Large intestine (tissue), 3 donors: ENCODE measurements around the gene EVA1C. TPM values are rescaled to one million over a fixed set of nuclear protein-coding genes. Genes with fewer than 3 reads are reported as not detected.
"Not testable (repeated sequence)": the region's sequence is repeated elsewhere in the genome, so short reads cannot be mapped to it uniquely, and the experiment has no call there.

Experiments
- DNase-seq, 2 donors: peaks; one replicate each; pipeline versions ENCODE4 v3.0.0 to v3.0.0-alpha.2; 2013
- H3K27ac ChIP-seq: one replicate; pipeline ENCODE4 v1.5.1; 2013; ENCODE audit warnings: low read length
- H3K27me3 ChIP-seq: 2 replicates; pipeline ENCODE4 v1.6.1; 2013; ENCODE audit warnings: low read length; ENCODE audit not compliant: control insufficient read depth, insufficient read depth
- H3K36me3 ChIP-seq: 2 replicates; pipeline ENCODE4 v1.6.1; 2013; ENCODE audit warnings: low read length; ENCODE audit not compliant: control insufficient read depth, insufficient read depth
- H3K4me1 ChIP-seq: one replicate; pipeline ENCODE4 v1.6.1; 2013; ENCODE audit warnings: low read length; ENCODE audit not compliant: control insufficient read depth, insufficient read depth
- H3K4me3 ChIP-seq: one replicate; pipeline ENCODE4 v1.5.1; 2013; ENCODE audit warnings: low read length
- H3K9me3 ChIP-seq: one replicate; pipeline ENCODE4 v1.6.1; 2013; ENCODE audit warnings: mild to moderate bottlenecking, low read depth, low read length, moderate library complexity; ENCODE audit not compliant: control insufficient read depth
- WGBS: methylation state at CpG from one replicate; pipeline ENCODE4 v1.1.5; 2013; ENCODE audit warnings: low lambda C conversion rate; ENCODE audit not compliant: insufficient coverage; 5-methylcytosine and 5-hydroxymethylcytosine counted together
- polyA plus RNA-seq: library from polyadenylated mRNA; unstranded; fragments of 120-200 nt; gene quantifications from one replicate; pipeline ENCODE4 v1.2.1, GENCODE V29; 2013

EVA1C gene
- polyA plus RNA-seq, 1 donor, result 2.0 TPM

- Histone ChIP-seq H3K4me1 (no peaks in the 10 kb centered on the region), H3K4me3 (no peak overlapping the region), H3K27me3 (peaks cover 2% of the 10 kb centered on the region), H3K36me3 (peaks cover 8% of the 10 kb centered on the region), H3K27ac (no peak overlapping the region), H3K9me3 (no peaks in the 10 kb centered on the region)
- WGBS, result no CpG with 5 or more reads among the region's 5 CpGs
- no peak for DNase-seq
Measured at GRCh38 chr21:32389337-32390015, 23.0 kb upstream of the EVA1C start.

- H3K27ac ChIP-seq, H3K27me3 ChIP-seq, H3K36me3 ChIP-seq, H3K4me1 ChIP-seq, DNase-seq, H3K9me3 ChIP-seq, H3K4me3 ChIP-seq: not testable (repeated sequence)
- no CpG with 5 or more reads among the region's 11 CpGs for WGBS
Measured at GRCh38 chr21:32390537-32391224, 21.8 kb upstream of the EVA1C start.

- peak overlapping the region; percentile 88 for H3K4me3 ChIP-seq
- no peak overlapping the region for H3K27ac ChIP-seq
- WGBS, result 75% methylated on average over 1 of the region's 4 CpGs
- peaks cover 5% of the 10 kb centered on the region for H3K27me3 ChIP-seq
- H3K9me3 ChIP-seq, result no peaks in the 10 kb centered on the region
- DNase-seq, result no peak
- H3K36me3 ChIP-seq, result peaks cover 2% of the 10 kb centered on the region
- H3K4me1 ChIP-seq, result no peaks in the 10 kb centered on the region
Measured at GRCh38 chr21:32391755-32392154, 20.8 kb upstream of the EVA1C start.

- DNase-seq, result no peak
- peaks cover 2% of the 10 kb centered on the region for H3K36me3 ChIP-seq
- H3K27ac ChIP-seq, result no peak overlapping the region
- no CpG with 5 or more reads among the region's 32 CpGs for WGBS
- peak overlapping the region; percentile 88 for H3K4me3 ChIP-seq
- peaks cover 5% of the 10 kb centered on the region for H3K27me3 ChIP-seq
- no peaks in the 10 kb centered on the region for H3K4me1 ChIP-seq
- no peaks in the 10 kb centered on the region for H3K9me3 ChIP-seq
Measured at GRCh38 chr21:32392299-32392879, 20.1 kb upstream of the EVA1C start.

GRCh38 chr21:32392880-32393676, 19.4 kb upstream of the EVA1C start, which contains the start of gene URB1:
TSS of gene URB1 (minus strand) at chr21:32393012. CDS start at chr21:32392910, 102 bp downstream.
- DNase-seq, result peak; percentile 86 to 92

GRCh38 chr21:32393677-32394001, 18.9 kb upstream of the EVA1C start:
- peak overlapping the region; percentile 92 for H3K27ac ChIP-seq
- no peaks in the 10 kb centered on the region for H3K9me3 ChIP-seq
- peaks cover 2% of the 10 kb centered on the region for H3K36me3 ChIP-seq
- H3K4me1 ChIP-seq, result no peaks in the 10 kb centered on the region
- H3K27me3 ChIP-seq, result peaks cover 5% of the 10 kb centered on the region
- no peak for DNase-seq
- H3K4me3 ChIP-seq, result peak overlapping the region; percentile 88
- WGBS, result 93% methylated on average over 3 of the region's 9 CpGs

More at GRCh38 chr21:32392880-32393676, 19.4 kb upstream of the EVA1C start, which contains the start of gene URB1:
- Histone ChIP-seq H3K4me3 (peak within 1 kb of the TSS; percentile 88), H3K9me3 (no peaks in the 10 kb centered on the region), H3K27ac (peak within 1 kb of the TSS; percentile 92), H3K36me3 (peaks cover 2% of the 10 kb centered on the region), H3K4me1 (no peaks in the 10 kb centered on the region), H3K27me3 (peaks cover 5% of the 10 kb centered on the region)
- no CpG with 5 or more reads among the region's 59 CpGs for WGBS

GRCh38 chr21:32403201-32403777, 9.2 kb upstream of the EVA1C start:
- 45% methylated on average over 2 of the region's 5 CpGs for WGBS
- DNase-seq, result peak in 1 of 2 donors; percentile 35
- H3K27me3 ChIP-seq, result peaks cover 4% of the 10 kb centered on the region
- H3K9me3 ChIP-seq, result no peaks in the 10 kb centered on the region
- no peak overlapping the region for H3K27ac ChIP-seq
- no peaks in the 10 kb centered on the region for H3K36me3 ChIP-seq
- H3K4me3 ChIP-seq, result no peak overlapping the region
- no peaks in the 10 kb centered on the region for H3K4me1 ChIP-seq

GRCh38 chr21:32406405-32406804, 6.1 kb upstream of the EVA1C start:
- 60% methylated on average over 1 of the region's 6 CpGs for WGBS
- DNase-seq, result no peak
- H3K4me3 ChIP-seq, result no peak overlapping the region

GRCh38 chr21:32410291-32410690, 2.2 kb upstream of the EVA1C start:
- Histone ChIP-seq H3K4me3 (no peak overlapping the region), H3K36me3 (no peaks in the 10 kb centered on the region), H3K9me3 (no peaks in the 10 kb centered on the region), H3K4me1 (peaks cover 9% of the 10 kb centered on the region), H3K27ac (no peak overlapping the region), H3K27me3 (peaks cover 43% of the 10 kb centered on the region)
- DNase-seq, result no peak
- WGBS, result no CpG with 5 or more reads among the region's 4 CpGs

More at GRCh38 chr21:32406405-32406804, 6.1 kb upstream of the EVA1C start:
- H3K9me3 ChIP-seq, result no peaks in the 10 kb centered on the region
- no peaks in the 10 kb centered on the region for H3K4me1 ChIP-seq
- H3K27ac ChIP-seq, result no peak overlapping the region
- no peaks in the 10 kb centered on the region for H3K36me3 ChIP-seq
- peaks cover 17% of the 10 kb centered on the region for H3K27me3 ChIP-seq

- H3K27ac ChIP-seq, result no peak overlapping the region
- no peaks in the 10 kb centered on the region for H3K36me3 ChIP-seq
- H3K9me3 ChIP-seq, result no peaks in the 10 kb centered on the region
- H3K27me3 ChIP-seq, result peaks cover 49% of the 10 kb centered on the region
- WGBS, result no CpG with 5 or more reads among the region's 5 CpGs
- no peak overlapping the region for H3K4me3 ChIP-seq
- no peak for DNase-seq
- H3K4me1 ChIP-seq, result peaks cover 9% of the 10 kb centered on the region
Measured at GRCh38 chr21:32410916-32411315, 1.6 kb upstream of the EVA1C start.
